OCI-LY1 (cell line): Measurements from ENCODE around the gene SETMAR.

Experiments
- H2AFZ ChIP-seq: fragments of 200-600 bp; sonication (generic), shearing (Covaris generic); 2 replicates; pipeline ENCODE4 v1.6.0; 2014; ENCODE audit warnings: antibody characterized with exemption, mild to moderate bottlenecking, low read length
- H3F3A ChIP-seq: fragments of 200-600 bp; sonication (generic), shearing (Covaris generic); 2 replicates; pipeline ENCODE4 v1.6.0; 2014; ENCODE audit warnings: mild to moderate bottlenecking, antibody characterized with exemption, low read length, moderate library complexity; ENCODE audit not compliant: insufficient read depth
- H3K27ac ChIP-seq: fragments of 200-600 bp; sonication (generic); 2 replicates; pipeline ENCODE4 v1.5.1; 2014; ENCODE audit warnings: low read length, mixed run types, mild to moderate bottlenecking, low read depth; ENCODE audit not compliant: poor library complexity, severe bottlenecking
- H3K27me3 ChIP-seq: fragments of 200-600 bp; sonication (generic); 2 replicates; pipeline ENCODE4 v1.6.0; 2014; ENCODE audit warnings: antibody characterized with exemption, mild to moderate bottlenecking, low read length, moderate library complexity; ENCODE audit not compliant: insufficient read depth
- H3K36me3 ChIP-seq: fragments of 200-600 bp; sonication (generic); 2 replicates; pipeline ENCODE4 v1.6.1; 2014; ENCODE audit warnings: mild to moderate bottlenecking, antibody characterized with exemption, low read length, moderate library complexity, mixed read lengths; ENCODE audit not compliant: insufficient read depth
- H3K4me1 ChIP-seq: fragments of 200-600 bp; sonication (generic); 2 replicates; pipeline ENCODE4 v1.5.1; 2014; ENCODE audit warnings: mild to moderate bottlenecking, low read length, moderate library complexity; ENCODE audit not compliant: insufficient read depth, severe bottlenecking
- H3K4me2 ChIP-seq: fragments of 200-600 bp; sonication (generic), shearing (Covaris generic); 2 replicates; pipeline ENCODE4 v1.6.1; 2014; ENCODE audit warnings: low read length
- H3K4me3 ChIP-seq: fragments of 200-600 bp; sonication (generic); 2 replicates; pipeline ENCODE4 v1.5.1; 2014; ENCODE audit warnings: low read length, low read depth, mild to moderate bottlenecking, mixed read lengths; ENCODE audit not compliant: poor library complexity, severe bottlenecking
- H3K79me2 ChIP-seq: fragments of 200-600 bp; shearing (Covaris generic); 2 replicates; pipeline ENCODE4 v1.6.1; 2016; ENCODE audit warnings: mixed run types, low read length, mixed read lengths; ENCODE audit not compliant: insufficient read depth
- H3K9ac ChIP-seq: fragments of 200-600 bp; sonication (generic), shearing (Covaris generic); 2 replicates; pipeline ENCODE4 v1.6.1; 2014; ENCODE audit warnings: mild to moderate bottlenecking, low read length, mixed read lengths
- H3K9me2 ChIP-seq: fragments of 200-600 bp; sonication (generic), shearing (Covaris generic); 2 replicates; pipeline ENCODE4 v1.6.1; 2014; ENCODE audit warnings: low read depth, mild to moderate bottlenecking, low read length, mixed read lengths
- H3K9me3 ChIP-seq: fragments of 200-600 bp; shearing (Covaris generic); 2 replicates; pipeline ENCODE4 v1.6.1; 2014; ENCODE audit warnings: low read length, mixed read lengths
- H4K20me1 ChIP-seq: fragments of 200-600 bp; sonication (generic), shearing (Covaris generic); 2 replicates; pipeline ENCODE4 v1.6.0; 2016; ENCODE audit warnings: mild to moderate bottlenecking, low read length; ENCODE audit not compliant: insufficient read depth
- EZH2 ChIP-seq: fragments of 200-600 bp; sonication (generic), shearing (Covaris generic); IDR thresholded peaks from 2 replicates; pipeline ENCODE4 v1.8.0; 2017; ENCODE audit warnings: borderline replicate concordance, mixed run types, mild to moderate bottlenecking, antibody characterized with exemption, low read length, moderate library complexity, mixed read lengths
- TF ChIP-seq, protein P1 (sequence below): fragments of 200-600 bp; sonication (generic), shearing (Covaris generic); IDR thresholded peaks from 2 replicates; pipeline ENCODE4 v1.5.1; 2017; ENCODE audit warnings: mild to moderate bottlenecking, antibody characterized with exemption, low read length, moderate library complexity, mixed read lengths

The SETMAR gene

DNA sequence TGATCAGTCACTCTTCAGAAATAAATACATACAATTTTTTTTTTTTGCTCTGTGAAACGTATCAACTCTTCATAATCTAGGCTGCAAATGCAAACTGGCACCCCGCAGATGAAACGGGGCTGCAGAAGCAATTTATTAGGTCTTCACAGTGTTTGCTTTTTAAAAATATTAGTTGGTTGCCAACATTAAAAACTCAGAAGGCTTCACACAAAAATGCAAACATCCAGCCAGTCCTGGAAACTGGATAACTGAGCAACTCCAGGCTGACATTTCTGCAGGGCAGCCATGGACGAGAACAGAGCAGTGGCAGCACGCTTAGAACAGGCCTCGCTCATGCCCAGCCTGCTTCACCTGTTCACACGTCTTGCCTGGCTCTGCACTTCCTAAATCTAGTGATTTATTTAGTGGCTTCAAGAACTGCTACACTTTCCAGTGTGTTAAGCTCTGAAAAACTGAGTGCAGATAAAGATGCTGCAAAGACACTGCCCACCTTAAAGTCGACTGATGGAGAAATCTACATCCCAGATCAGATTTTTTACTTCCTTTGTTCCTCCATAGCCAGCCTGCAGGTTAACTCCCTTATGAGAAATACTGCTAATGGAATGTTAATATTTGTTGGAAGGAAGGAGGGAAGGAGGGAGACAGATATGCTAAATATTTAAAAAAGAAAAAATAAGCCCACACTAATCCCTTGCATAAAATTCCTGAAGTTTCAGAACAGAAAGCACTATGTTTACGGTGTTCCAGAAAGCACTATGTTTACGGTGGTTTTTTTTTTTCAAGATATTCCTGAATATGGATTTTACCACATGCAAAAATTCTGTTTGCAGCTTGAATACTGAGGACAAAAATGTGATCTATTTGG is 53.6 kb downstream of the SETMAR start:
- Histone ChIP-seq H4K20me1 (no peaks in the 10 kb centered on the region), H3K4me3 (no peak overlapping the region), H3K79me2 (no peaks in the 10 kb centered on the region), H3K9me3 (no peaks in the 10 kb centered on the region), H3K36me3 (no peaks in the 10 kb centered on the region), H3K27ac (no peak overlapping the region), H3F3A (no peaks in the 10 kb centered on the region), H2AFZ (no peak overlapping the region), H3K9ac (no peak overlapping the region), H3K4me1 (no peaks in the 10 kb centered on the region), H3K9me2 (no peaks in the 10 kb centered on the region), H3K27me3 (no peaks in the 10 kb centered on the region), H3K4me2 (no peak overlapping the region)
- TF ChIP-seq, protein P1, sequence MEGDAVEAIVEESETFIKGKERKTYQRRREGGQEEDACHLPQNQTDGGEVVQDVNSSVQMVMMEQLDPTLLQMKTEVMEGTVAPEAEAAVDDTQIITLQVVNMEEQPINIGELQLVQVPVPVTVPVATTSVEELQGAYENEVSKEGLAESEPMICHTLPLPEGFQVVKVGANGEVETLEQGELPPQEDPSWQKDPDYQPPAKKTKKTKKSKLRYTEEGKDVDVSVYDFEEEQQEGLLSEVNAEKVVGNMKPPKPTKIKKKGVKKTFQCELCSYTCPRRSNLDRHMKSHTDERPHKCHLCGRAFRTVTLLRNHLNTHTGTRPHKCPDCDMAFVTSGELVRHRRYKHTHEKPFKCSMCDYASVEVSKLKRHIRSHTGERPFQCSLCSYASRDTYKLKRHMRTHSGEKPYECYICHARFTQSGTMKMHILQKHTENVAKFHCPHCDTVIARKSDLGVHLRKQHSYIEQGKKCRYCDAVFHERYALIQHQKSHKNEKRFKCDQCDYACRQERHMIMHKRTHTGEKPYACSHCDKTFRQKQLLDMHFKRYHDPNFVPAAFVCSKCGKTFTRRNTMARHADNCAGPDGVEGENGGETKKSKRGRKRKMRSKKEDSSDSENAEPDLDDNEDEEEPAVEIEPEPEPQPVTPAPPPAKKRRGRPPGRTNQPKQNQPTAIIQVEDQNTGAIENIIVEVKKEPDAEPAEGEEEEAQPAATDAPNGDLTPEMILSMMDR = no peak
- TF ChIP-seq EZH2 = no peak

DNA sequence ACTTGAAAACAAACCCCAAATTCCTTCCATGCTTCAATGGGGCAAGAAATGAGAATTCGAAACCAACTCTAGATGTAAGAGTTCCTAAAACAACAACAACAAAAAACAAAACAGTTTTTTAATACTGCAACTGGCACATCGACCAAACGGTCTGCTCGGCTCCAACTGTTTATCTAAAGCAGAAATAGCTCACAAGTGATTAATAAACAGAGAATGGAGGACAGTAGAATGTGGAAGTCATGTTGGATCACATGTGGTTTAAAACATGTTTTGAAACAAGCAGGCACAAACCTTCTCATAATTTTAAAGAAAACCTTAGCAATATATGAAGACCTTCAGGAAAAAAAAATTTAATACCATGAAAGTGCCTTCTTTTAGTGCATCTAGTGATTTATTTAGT is 55.1 kb downstream of the SETMAR start:
- no peaks in the 10 kb centered on the region for H3K27me3 ChIP-seq
- no peaks in the 10 kb centered on the region for H3K79me2 ChIP-seq
- no peak overlapping the region for H3K27ac ChIP-seq
- H3F3A ChIP-seq = no peaks in the 10 kb centered on the region
- no peaks in the 10 kb centered on the region for H3K9me2 ChIP-seq
- no peak overlapping the region for H3K4me2 ChIP-seq
- H3K4me3 ChIP-seq = no peak overlapping the region
- no peaks in the 10 kb centered on the region for H3K9me3 ChIP-seq
- no peaks in the 10 kb centered on the region for H4K20me1 ChIP-seq
- no peaks in the 10 kb centered on the region for H3K36me3 ChIP-seq
- H3K9ac ChIP-seq = no peak overlapping the region
- TF ChIP-seq, protein P1 = no peak
- no peak for TF ChIP-seq EZH2
- H2AFZ ChIP-seq = no peak overlapping the region
- no peaks in the 10 kb centered on the region for H3K4me1 ChIP-seq

DNA sequence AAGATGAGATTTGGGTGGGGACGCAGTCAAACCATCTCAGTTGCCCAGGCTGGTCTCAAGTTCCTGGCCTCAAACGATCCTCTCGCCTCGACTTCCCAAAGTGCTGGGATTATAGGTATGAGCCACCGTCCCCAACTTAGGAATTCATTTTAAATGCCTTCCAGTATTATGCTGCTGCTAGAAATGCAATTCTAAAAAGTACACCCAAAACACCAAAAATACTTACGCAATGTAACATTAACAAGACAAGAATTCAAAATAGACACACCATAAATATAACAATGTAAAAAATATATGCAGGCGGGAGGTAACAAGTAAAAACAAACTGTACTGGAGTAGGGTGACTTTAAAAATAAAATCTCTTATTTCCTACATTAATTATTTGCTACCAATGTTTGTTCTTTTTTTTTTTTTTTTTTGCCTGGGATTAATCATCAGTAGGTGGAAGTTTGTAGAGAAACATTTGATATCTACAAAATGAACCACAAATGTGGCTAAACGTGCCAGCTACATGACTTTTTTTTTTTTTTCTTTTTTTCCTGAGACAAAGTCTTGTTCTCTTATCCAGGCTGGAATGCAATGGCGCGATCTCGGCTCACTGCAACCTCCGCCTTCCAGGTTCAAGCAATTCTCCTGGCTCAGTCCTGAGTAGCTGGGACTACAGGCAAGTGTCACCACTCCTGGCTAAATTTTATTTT is 56.8 kb downstream of the SETMAR start:
- no peaks in the 10 kb centered on the region for H3K36me3 ChIP-seq
- no peak for TF ChIP-seq EZH2
- TF ChIP-seq, protein P1 = no peak
- no peaks in the 10 kb centered on the region for H3K9me3 ChIP-seq
- H4K20me1 ChIP-seq = no peaks in the 10 kb centered on the region
- H3K4me1 ChIP-seq = no peaks in the 10 kb centered on the region
- no peaks in the 10 kb centered on the region for H3K9me2 ChIP-seq
- H3K4me3 ChIP-seq = no peak overlapping the region
- H3F3A ChIP-seq = no peaks in the 10 kb centered on the region
- H3K79me2 ChIP-seq = no peaks in the 10 kb centered on the region
- H3K27ac ChIP-seq = no peak overlapping the region
- no peaks in the 10 kb centered on the region for H3K27me3 ChIP-seq
- no peak overlapping the region for H3K4me2 ChIP-seq
- no peak overlapping the region for H2AFZ ChIP-seq
- no peak overlapping the region for H3K9ac ChIP-seq
